GM12892 (cell line): ENCODE measurements around the gene GIMD1.

Source experiments
- POLR2A ChIP-seq: IDR thresholded peaks from 2 replicates; pipeline ENCODE4 v1.6.1; 2011; ENCODE audit warnings: low read depth, low read length, control low read depth
- POLR2AphosphoS5 ChIP-seq: IDR thresholded peaks from 2 replicates; pipeline ENCODE4 v1.6.1; 2011; ENCODE audit warnings: low read depth, low read length, control low read depth

DNA sequence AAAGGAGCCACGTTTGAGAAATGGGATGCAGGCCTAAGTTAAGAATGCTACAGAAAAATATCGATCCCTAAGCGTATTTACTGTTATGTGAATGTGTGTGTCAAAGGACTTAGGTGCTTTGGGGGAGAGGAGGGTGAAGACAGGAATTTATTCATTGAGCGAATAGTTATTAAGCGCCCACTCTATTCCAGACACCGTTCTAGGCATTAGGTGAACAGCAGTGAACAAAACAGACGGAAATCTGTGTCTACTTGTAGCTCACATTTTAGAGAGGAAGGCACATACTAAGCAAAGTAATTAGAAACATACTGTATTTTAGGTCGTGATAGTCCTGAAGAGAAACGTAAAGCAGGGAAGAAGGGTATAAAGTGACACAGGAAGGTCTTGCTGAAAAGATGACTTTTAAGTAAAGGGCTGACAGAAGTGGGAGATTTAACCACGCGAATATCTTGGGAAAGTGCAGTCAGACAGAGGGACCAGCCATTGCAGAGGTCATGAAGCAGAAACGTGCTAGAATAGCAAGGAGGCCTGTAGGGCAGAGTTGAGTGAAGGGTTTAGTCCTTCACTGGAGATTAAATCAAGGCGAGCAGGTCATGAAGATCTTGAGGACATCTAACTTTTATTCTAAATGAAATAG, 51.7 kb downstream of the GIMD1 start:
- TF ChIP-seq POLR2A (no peak), POLR2AphosphoS5 (no peak)
